ENCODE data around the gene ICAM1.

ICAM1 gene

GRCh38 chr19:10309423-10309822 lies 38.5 kb downstream of the ICAM1 start, which contains the start of gene ZGLP1:
TSS of gene ZGLP1 (minus strand) at chr19:10309815.
- TF ChIP-seq CTCF (IDR thresholded peaks at IDR 0.05; ENCODE audit: low read depth, low read length, missing control alignments) = no peak
- no peak within 1 kb of the TSS for H3K4me3 ChIP-seq (replicated peaks; ENCODE audit: low read depth, low read length)
- DNase-seq (ENCODE audit: extremely low read depth, low read depth) = no peak

- peak within 1 kb of the TSS; percentile 60 for H3K4me3 ChIP-seq (replicated peaks; ENCODE audit: low read depth, low read length)
- DNase-seq (ENCODE audit: extremely low read depth, low read depth) = peak; percentile 63
- TF ChIP-seq CTCF (IDR thresholded peaks at IDR 0.05; ENCODE audit: low read depth, low read length, missing control alignments) = no peak
These were observed 44.7 kb downstream of the ICAM1 start, which contains the start of gene FDX2 for GRCh38 chr19:10315335-10316214. TSS of gene FDX2 (minus strand) at chr19:10316015. CDS start at chr19:10315996, 19 bp downstream.

- DNase-seq (ENCODE audit: extremely low read depth, low read depth) = no peak
- peak overlapping the region; percentile 60 for H3K4me3 ChIP-seq (replicated peaks; ENCODE audit: low read depth, low read length)
- TF ChIP-seq CTCF (IDR thresholded peaks at IDR 0.05; ENCODE audit: low read depth, low read length, missing control alignments) = no peak
These were observed 45.5 kb downstream of the ICAM1 start for GRCh38 chr19:10316229-10317044.

GRCh38 chr19:10317045-10317856 lies 46.3 kb downstream of the ICAM1 start:
- no peak for DNase-seq (ENCODE audit: extremely low read depth, low read depth)

GRCh38 chr19:10317857-10318462 lies 47.0 kb downstream of the ICAM1 start:
- no peak overlapping the region for H3K4me3 ChIP-seq (replicated peaks; ENCODE audit: low read depth, low read length)
- no peak for TF ChIP-seq CTCF (IDR thresholded peaks at IDR 0.05; ENCODE audit: low read depth, low read length, missing control alignments)
- DNase-seq (ENCODE audit: extremely low read depth, low read depth) = no peak

More at GRCh38 chr19:10317045-10317856, 46.3 kb downstream of the ICAM1 start:
- H3K4me3 ChIP-seq (replicated peaks; ENCODE audit: low read depth, low read length) = no peak overlapping the region
- no peak for TF ChIP-seq CTCF (IDR thresholded peaks at IDR 0.05; ENCODE audit: low read depth, low read length, missing control alignments)

All from HFF-Myc (cell line).